ENCODE results near the gene TOR4A. TPM values are rescaled to one million over a fixed set of nuclear protein-coding genes. Genes with fewer than 3 reads are reported as not detected.
"Not testable (repeated sequence)": the region's sequence is repeated elsewhere in the genome, so short reads cannot be mapped to it uniquely, and the experiment has no call there.

Gene TOR4A
- total RNA-seq, 2 experiments from 2014 or later, result 8.1 to 8.2 TPM

DNA sequence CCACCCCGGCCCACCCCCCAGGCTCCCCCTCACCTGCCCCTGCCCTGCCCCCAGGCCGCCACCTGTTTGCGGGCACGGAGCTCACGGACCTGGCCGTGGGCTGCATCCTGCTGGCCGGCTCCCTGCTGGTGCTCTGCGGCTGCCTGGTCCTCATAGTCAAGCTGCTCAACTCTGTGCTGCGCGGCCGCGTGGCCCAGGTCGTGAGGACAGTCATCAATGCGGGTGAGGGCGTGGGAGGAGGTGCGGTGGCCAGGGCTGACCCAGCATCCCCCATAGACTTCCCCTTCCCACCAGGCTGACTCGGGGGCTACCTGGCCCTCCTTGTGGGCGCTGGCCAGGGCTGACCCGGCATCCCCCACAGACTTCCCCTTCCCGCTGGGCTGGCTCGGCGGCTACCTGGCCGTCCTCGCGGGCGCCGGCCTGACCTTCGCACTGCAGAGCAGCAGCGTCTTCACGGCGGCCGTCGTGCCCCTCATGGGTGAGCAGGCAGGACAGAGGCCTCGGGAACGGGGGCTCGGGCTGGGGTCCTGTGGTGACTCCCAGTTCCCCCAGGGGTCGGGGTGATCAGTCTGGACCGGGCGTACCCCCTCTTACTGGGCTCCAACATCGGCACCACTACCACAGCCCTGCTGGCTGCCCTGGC, 43.4 kb upstream of the TOR4A start:
- H3K27ac Mint-ChIP-seq, result no peak overlapping the region
- ATAC-seq (ENCODE audit: low read depth) (no peak), DNase-seq (no peak)
- no peaks in the 10 kb centered on the region for H3K36me3 Mint-ChIP-seq
- POLR2A ChIA-PET, result no interaction called here
- H3K4me3 Mint-ChIP-seq, result no peak overlapping the region
- H3K4me1 Mint-ChIP-seq, result peaks cover 5% of the 10 kb centered on the region
- no peaks in the 10 kb centered on the region for H3K27me3 Mint-ChIP-seq
- no peaks in the 10 kb centered on the region for H3K9me3 Mint-ChIP-seq

- no peak overlapping the region for H3K4me3 Mint-ChIP-seq
- peaks cover 8% of the 10 kb centered on the region for H3K4me1 Mint-ChIP-seq
- H3K36me3 Mint-ChIP-seq, result no peaks in the 10 kb centered on the region
- no peaks in the 10 kb centered on the region for H3K27me3 Mint-ChIP-seq
- H3K27ac Mint-ChIP-seq, result no peak overlapping the region
- DNase-seq (no peak), ATAC-seq (ENCODE audit: low read depth) (no peak)
- POLR2A ChIA-PET, result interaction anchor here (1.1 kb wide), 1 partner anchor 165 kb away, joined by 3 read pairs; no protein-coding TSS in a partner anchor
- H3K9me3 Mint-ChIP-seq, result no peaks in the 10 kb centered on the region
These were observed 42.6 kb upstream of the TOR4A start for GRCh38 chr9:137234758-137235423.

- POLR2A ChIA-PET, result interaction anchor here (1.0 to 1.2 kb wide), 6 partner anchors 21 to 189 kb away, joined by 3 to 8 read pairs (median 4); partner anchors contain the start of genes ANAPC2, NPDC1, SSNA1 and TPRN
- DNase-seq (peak; percentile 36), ATAC-seq (ENCODE audit: low read depth) (no peak)
- Mint-ChIP-seq H3K27me3 (no peaks in the 10 kb centered on the region), H3K4me1 (peaks cover 8% of the 10 kb centered on the region), H3K27ac (peak overlapping the region; percentile 30), H3K36me3 (no peaks in the 10 kb centered on the region), H3K4me3 (no peak overlapping the region), H3K9me3 (no peaks in the 10 kb centered on the region)
These were observed 41.9 kb upstream of the TOR4A start for GRCh38 chr9:137235424-137236237.

DNA sequence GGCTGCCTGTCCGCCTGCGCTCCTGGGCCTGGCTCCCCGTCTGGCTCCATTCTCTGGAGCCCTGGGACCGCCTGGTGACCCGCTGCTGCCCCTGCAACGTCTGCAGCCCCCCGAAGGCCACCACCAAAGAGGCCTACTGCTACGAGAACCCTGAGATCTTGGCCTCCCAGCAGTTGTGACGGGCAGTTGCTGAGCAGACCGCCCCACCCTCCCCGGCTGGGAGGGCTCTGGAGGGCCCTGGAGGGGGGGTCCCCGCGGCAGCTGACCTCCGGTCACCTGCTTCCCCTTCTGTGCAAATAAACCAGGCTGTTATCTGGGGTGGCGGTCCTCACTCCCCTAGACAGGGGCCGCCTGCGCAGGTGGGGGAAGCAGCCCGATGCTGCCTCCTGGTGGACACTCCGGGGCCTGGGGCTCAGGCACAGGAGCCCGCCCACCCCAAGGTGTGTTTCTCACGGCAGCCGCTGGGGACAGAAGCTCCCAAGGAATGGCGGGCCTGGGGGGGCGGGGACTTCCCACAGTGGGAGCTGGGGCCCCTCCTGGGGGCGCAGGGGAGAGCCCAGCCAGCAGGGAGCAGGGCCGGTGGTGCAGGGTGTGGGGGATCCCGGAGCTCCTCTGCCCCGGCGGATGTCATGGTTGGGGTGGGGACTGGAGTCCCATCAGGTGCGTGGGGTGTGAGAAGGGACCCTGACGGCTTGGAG, 41.1 kb upstream of the TOR4A start:
- Mint-ChIP-seq H3K4me3 (no peak overlapping the region), H3K27ac (no peak overlapping the region), H3K36me3 (peaks cover 3% of the 10 kb centered on the region), H3K4me1 (peaks cover 8% of the 10 kb centered on the region), H3K27me3 (no peaks in the 10 kb centered on the region), H3K9me3 (no peaks in the 10 kb centered on the region)
- POLR2A ChIA-PET, result interaction anchor here (0.6 to 1.2 kb wide), 8 partner anchors 19 to 190 kb away, joined by 3 to 8 read pairs (median 4); partner anchors contain the start of genes ANAPC2, MAN1B1, NELFB and NPDC1
- ATAC-seq (ENCODE audit: low read depth), result peak; percentile 25
- DNase-seq, result peak; percentile 93

- H3K4me3 Mint-ChIP-seq, result no peak overlapping the region
- ATAC-seq (ENCODE audit: low read depth) (no peak), DNase-seq (no peak)
- POLR2A ChIA-PET, result interaction anchor here (0.6 to 1.2 kb wide), 8 partner anchors 18 to 190 kb away, joined by 3 to 8 read pairs (median 4); partner anchors contain the start of genes ANAPC2, MAN1B1, NELFB and NPDC1
- H3K9me3 Mint-ChIP-seq, result no peaks in the 10 kb centered on the region
- peaks cover 8% of the 10 kb centered on the region for H3K4me1 Mint-ChIP-seq
- no peak overlapping the region for H3K27ac Mint-ChIP-seq
- H3K36me3 Mint-ChIP-seq, result peaks cover 4% of the 10 kb centered on the region
- H3K27me3 Mint-ChIP-seq, result no peaks in the 10 kb centered on the region
These were observed 40.5 kb upstream of the TOR4A start for GRCh38 chr9:137236936-137237421.

DNA sequence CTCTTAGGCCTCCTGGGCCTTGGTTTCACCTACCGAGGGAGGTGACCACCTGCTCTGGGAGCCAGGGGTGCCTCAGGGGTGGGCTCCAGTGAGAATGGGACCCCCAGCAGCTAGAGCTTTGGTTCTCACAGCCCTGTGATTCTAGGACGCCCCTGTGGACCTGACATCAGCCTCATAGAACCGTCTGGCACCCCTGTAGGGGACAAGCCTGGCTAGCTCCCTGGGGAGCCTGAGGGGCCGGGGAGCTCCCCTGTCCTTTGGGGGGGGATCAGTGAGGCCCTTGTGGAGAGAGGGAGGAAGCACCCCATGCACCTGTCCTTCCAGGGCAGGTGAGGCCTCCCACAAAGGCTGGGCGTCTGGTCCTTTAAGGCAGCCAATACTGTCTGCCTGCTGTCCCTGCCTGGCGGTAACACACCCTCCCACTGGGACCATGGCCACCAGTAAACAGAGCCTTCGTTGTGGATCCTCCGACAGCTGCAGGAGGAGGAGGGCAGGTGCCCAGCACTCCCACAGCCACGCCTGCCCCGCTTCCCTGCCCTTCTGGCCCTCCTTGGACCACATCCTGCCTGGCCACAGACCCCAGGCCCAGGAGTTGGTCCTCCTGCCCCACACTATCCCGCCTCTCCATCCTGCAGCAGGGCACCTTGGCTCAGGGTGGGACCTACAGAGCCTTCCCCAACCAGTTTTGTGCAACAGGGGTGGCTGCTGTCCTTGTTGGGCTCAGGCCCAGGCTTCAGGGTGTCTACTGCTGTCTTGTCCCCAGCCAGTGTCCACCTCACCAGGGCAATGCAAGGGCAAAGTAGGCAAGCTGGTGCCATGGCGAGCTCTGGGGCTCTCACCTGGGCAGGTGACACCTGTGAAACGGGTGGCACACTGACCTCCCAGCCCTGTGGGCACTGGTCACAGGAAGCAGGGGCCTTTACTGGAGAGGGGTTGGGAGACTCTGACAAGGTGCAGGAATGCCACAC, 39.5 kb upstream of the TOR4A start:
- no peak overlapping the region for H3K27ac Mint-ChIP-seq
- DNase-seq (no peak), ATAC-seq (ENCODE audit: low read depth) (no peak)
- peaks cover 14% of the 10 kb centered on the region for H3K36me3 Mint-ChIP-seq
- peaks cover 15% of the 10 kb centered on the region for H3K4me1 Mint-ChIP-seq
- H3K27me3 Mint-ChIP-seq, result no peaks in the 10 kb centered on the region
- no peak overlapping the region for H3K4me3 Mint-ChIP-seq
- no peaks in the 10 kb centered on the region for H3K9me3 Mint-ChIP-seq
- POLR2A ChIA-PET, result interaction anchor here (1.5 kb wide), 1 partner anchor 108 kb away, joined by 5 read pairs; no protein-coding TSS in a partner anchor

- POLR2A ChIA-PET, result interaction anchor here (0.6 to 6.7 kb wide), 26 partner anchors 9 to 379 kb away, joined by 3 to 171 read pairs (median 10); partner anchors contain the start of genes ANAPC2, CYSRT1, DPP7 and MAN1B1
- H3K9me3 Mint-ChIP-seq; H3K27me3 Mint-ChIP-seq; DNase-seq; ATAC-seq (ENCODE audit: low read depth): not testable (repeated sequence)
- H3K4me1 Mint-ChIP-seq, result peaks cover 24% of the 10 kb centered on the region
- H3K27ac Mint-ChIP-seq, result peak overlapping the region; percentile 34
- H3K36me3 Mint-ChIP-seq, result peaks cover 20% of the 10 kb centered on the region
- peak overlapping the region; percentile 78 for H3K4me3 Mint-ChIP-seq
These were observed 37.9 kb upstream of the TOR4A start for GRCh38 chr9:137239541-137240200.

DNA sequence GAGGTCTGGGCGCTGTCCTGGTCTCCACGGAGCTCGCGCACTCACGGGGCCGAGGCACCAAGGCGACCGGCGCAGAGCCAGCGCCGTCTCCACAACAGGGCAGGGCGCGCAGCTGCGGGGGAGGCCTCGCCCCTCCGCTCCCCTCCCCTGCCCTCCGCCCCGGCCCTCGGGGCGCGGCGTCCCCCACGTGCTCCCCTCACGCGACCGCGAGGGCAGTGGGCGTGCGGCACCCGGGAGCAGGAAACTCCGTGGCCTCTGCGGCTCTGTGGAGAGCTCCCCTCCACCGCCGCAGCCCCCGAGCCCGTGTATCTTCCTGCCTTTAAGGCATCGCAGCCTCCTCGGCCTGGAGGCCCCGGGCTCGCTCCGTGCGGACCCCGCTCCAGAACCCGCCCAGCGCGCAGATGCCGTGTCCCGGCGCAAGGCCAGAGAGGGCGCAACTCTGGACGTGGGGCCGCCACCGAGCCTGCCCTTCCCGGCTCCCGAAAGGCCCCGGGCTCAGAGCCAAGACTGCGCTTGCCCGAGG, 37.1 kb upstream of the TOR4A start:
- peaks cover 20% of the 10 kb centered on the region for H3K36me3 Mint-ChIP-seq
- no peak for DNase-seq
- peak overlapping the region; percentile 78 for H3K4me3 Mint-ChIP-seq
- H3K4me1 Mint-ChIP-seq, result peaks cover 24% of the 10 kb centered on the region
- peak overlapping the region; percentile 34 for H3K27ac Mint-ChIP-seq
- no peaks in the 10 kb centered on the region for H3K27me3 Mint-ChIP-seq
- POLR2A ChIA-PET, result interaction anchor here (0.6 to 6.7 kb wide), 52 partner anchors 9 to 450 kb away, joined by 3 to 171 read pairs (median 5); partner anchors contain the start of genes ANAPC2, ARRDC1, CYSRT1 and DPP7
- ATAC-seq (ENCODE audit: low read depth), result peak; percentile 21
- H3K9me3 Mint-ChIP-seq, result no peaks in the 10 kb centered on the region

GRCh38 chr9:137240841-137241489, 36.6 kb upstream of the TOR4A start, which contains the start of gene TUBB4B:
TSS of gene TUBB4B (plus strand) at chr9:137241287. CDS start at chr9:137241361, 74 bp downstream.
- no peaks in the 10 kb centered on the region for H3K9me3 Mint-ChIP-seq
- POLR2A ChIA-PET, result interaction anchor here (0.6 to 6.7 kb wide), 50 partner anchors 8 to 450 kb away, joined by 3 to 171 read pairs (median 5); partner anchors contain the start of genes ANAPC2, ARRDC1, CYSRT1 and DPP7
- peaks cover 24% of the 10 kb centered on the region for H3K4me1 Mint-ChIP-seq
- H3K4me3 Mint-ChIP-seq, result peak within 1 kb of the TSS; percentile 90
- peaks cover 20% of the 10 kb centered on the region for H3K36me3 Mint-ChIP-seq
- DNase-seq (peak; percentile 99), ATAC-seq (ENCODE audit: low read depth) (peak; percentile 83)
- H3K27ac Mint-ChIP-seq, result peak within 1 kb of the TSS; percentile 93
- H3K27me3 Mint-ChIP-seq, result no peaks in the 10 kb centered on the region

DNA sequence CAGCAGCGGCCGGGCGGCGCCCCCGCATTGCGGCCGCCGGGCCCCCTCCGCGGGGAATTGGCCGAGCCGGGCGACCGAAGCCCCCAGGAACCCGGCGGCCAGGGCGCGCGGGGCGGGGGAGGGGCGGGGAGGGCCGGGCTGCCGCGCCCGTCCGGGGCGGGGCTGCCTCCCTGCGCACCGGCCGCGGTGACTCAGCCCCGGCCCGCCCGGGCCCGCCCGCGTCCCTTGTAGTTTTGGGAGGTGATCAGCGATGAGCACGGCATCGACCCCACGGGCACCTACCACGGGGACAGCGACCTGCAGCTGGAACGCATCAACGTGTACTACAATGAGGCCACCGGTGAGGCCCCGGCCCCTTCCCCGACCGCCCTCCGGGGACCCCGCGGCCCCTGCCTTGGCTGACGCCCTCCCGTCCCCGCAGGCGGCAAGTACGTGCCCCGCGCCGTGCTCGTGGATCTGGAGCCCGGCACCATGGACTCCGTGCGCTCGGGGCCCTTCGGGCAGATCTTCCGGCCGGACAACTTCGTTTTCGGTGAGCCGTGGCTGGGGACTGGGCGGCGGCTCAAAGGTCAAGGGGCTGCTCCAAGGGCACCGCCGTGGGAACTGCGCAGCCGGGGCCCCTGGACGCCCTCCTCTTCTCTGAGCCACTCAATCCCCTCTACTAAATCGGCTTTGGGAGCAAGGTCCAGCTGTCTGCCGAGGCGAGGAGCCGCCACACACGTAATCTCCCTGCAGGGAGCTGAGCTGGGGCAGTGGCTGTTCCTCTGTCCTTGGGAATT, 35.8 kb upstream of the TOR4A start:
- POLR2A ChIA-PET, result interaction anchor here (0.7 to 6.7 kb wide), 32 partner anchors 11 to 363 kb away, joined by 3 to 171 read pairs (median 6); partner anchors contain the start of genes ANAPC2, ARRDC1, CYSRT1 and DPP7
- peaks cover 20% of the 10 kb centered on the region for H3K36me3 Mint-ChIP-seq
- H3K4me3 Mint-ChIP-seq, result peak overlapping the region; percentile 86
- H3K4me1 Mint-ChIP-seq, result peaks cover 24% of the 10 kb centered on the region
- ATAC-seq (ENCODE audit: low read depth) (peak; percentile 13), DNase-seq (peak; percentile 79)
- no peaks in the 10 kb centered on the region for H3K27me3 Mint-ChIP-seq
- H3K9me3 Mint-ChIP-seq, result no peaks in the 10 kb centered on the region
- H3K27ac Mint-ChIP-seq, result peak overlapping the region; percentile 80

Measured in activated naive CD8-positive, alpha-beta T cell treated with anti-CD3 and anti-CD28 coated beads, Interleukin-2, amount 10 ng/mL, durations not matched to agents 7 days and 5 days (primary cell).